HG02981 (cell line): ENCODE data around the gene ADCK2.
"Not testable (repeated sequence)": the region's sequence is repeated elsewhere in the genome, so short reads cannot be mapped to it uniquely, and the experiment has no call there.

Source experiments
- ATAC-seq: cut with Tn5 transposase; IDR thresholded peaks from one replicate; pipeline ENCODE4 v1.9.1; 2021; ENCODE audit warnings: mild to moderate bottlenecking, moderate library complexity; ENCODE audit not compliant: unreplicated experiment

The ADCK2 gene

GRCh38 chr7:140734096-140734495 lies 61.4 kb downstream of the ADCK2 start:
- ATAC-seq: no peak

- no peak for ATAC-seq
Measured at GRCh38 chr7:140734729-140735128, 62.0 kb downstream of the ADCK2 start.

- ATAC-seq: no peak
Measured at GRCh38 chr7:140738280-140738679, 65.5 kb downstream of the ADCK2 start.

GRCh38 chr7:140743255-140743654 lies 70.5 kb downstream of the ADCK2 start:
- ATAC-seq: not testable (repeated sequence)

GRCh38 chr7:140744005-140744404 lies 71.3 kb downstream of the ADCK2 start:
- ATAC-seq: no peak
